HEK293 (cell line): ENCODE measurements around the gene NOD2.

Experiments used
- ZNF560 ChIP-seq: fragments of 450-650 bp; formaldehyde crosslinking; IDR thresholded peaks from 2 replicates; pipeline ENCODE4 v1.5.1; 2017; ENCODE audit warnings: missing biosample characterization, missing genetic modification characterization, borderline replicate concordance
- ZSCAN30 ChIP-seq: fragments of 450-650 bp; IDR thresholded peaks from 2 replicates; pipeline ENCODE4 v1.5.1; 2018; ENCODE audit warnings: missing biosample characterization, mild to moderate bottlenecking, missing genetic modification characterization, moderate library complexity

DNA sequence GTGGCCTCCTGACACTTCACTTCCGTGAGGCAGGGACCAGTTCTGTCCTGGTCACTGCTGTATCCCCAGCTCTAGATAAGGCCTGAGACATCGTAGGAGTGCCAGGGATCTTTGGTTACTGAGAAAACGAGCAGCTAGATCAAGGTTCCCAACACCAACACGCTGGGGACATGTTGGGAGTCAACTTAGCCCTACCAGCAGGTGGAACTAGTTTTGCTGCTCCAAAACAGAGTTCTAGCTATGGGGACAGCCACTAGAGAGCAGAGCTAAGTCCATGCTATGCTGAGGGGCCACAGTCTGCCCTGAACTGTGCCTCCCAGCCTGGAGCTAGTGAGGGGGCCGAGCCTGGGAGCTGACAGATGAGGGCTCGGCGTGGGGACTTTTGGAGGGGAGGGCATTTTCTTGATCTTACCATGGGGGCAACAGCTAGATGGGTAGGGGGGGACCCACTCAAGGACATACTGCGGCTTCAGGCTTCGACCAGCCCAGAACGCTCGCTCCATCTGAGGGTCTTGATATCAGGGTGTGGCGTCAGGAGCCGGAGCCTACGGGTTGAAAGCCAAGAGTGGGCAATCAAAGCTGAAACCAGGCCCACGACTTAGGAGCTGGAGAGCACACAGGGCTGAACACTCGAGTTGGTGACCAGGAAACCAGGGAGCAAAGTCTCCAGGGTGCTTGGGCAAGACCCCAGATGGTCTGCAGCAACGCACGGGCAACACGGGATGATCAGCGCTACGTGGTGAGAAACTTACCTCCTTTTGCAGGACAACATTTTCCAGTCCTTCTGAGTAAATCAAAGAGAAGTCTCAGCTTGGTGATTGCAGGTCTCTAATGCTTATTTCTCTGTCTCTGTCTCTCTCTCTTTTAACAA, 25.7 kb upstream of the NOD2 start:
- TF ChIP-seq ZSCAN30 (tag by site-specific recombination), result no peak
- no peak for TF ChIP-seq ZNF560 (tag by site-specific recombination)
